SK-N-SH (cell line): ENCODE data around the gene JAKMIP1. TPM values are rescaled to one million over a fixed set of nuclear protein-coding genes. Genes with fewer than 3 reads are reported as not detected.

Experiments
- CTCF ChIA-PET: fragments of 300-600, 350-600 bp; formaldehyde crosslinking; extraction: SDS; loops from one replicate; lab custom pipeline; 2021; lab: Yijun Ruan, JAX
- POLR2A ChIA-PET: fragments of 350-600 bp; sonication (Branson Sonifier 250); formaldehyde crosslinking; extraction: SDS; loops from one replicate; lab custom pipeline; 2020; ENCODE audit warnings: antibody characterized with exemption, inconsistent platforms; lab: Yijun Ruan, JAX
- DNase-seq: peaks from one replicate; pipeline ENCODE4 v3.0.0; 2012
- H2AFZ ChIP-seq: fragments of 200-600 bp; sonication (generic); 2 replicates; pipeline ENCODE4 v1.8.1; 2016; ENCODE audit warnings: antibody characterized with exemption, mild to moderate bottlenecking, low read depth
- H3F3A ChIP-seq: fragments of 200-600 bp; sonication (generic); replicated peaks from 2 replicates; pipeline ENCODE3; 2016; ENCODE audit warnings: antibody characterized with exemption, mild to moderate bottlenecking; ENCODE audit not compliant: insufficient read depth
- H3K27ac ChIP-seq, 2 experiments: fragments of 200-500 bp in 1 of 2; fragments of 200-600 bp in 1 of 2; sonication (Bioruptor generic) in 1 of 2; sonication (generic), shearing (Covaris generic) in 1 of 2; 2 replicates each; pipeline versions ENCODE4 v1.5.1 to v1.6.1; 2014 to 2016; ENCODE audit warnings: low read depth in 2 of 2, inconsistent platforms in 1 of 2, low read length in 1 of 2, mild to moderate bottlenecking in 1 of 2, mixed read lengths in 1 of 2
- H3K27me3 ChIP-seq: fragments of 200-600 bp; sonication (generic), shearing (Covaris generic); 2 replicates; pipeline ENCODE4 v1.6.1; 2016; ENCODE audit warnings: mixed run types; ENCODE audit not compliant: insufficient read depth
- H3K36me3 ChIP-seq, 2 experiments: fragments of 200-500 bp in 1 of 2; fragments of 200-600 bp in 1 of 2; sonication (Bioruptor generic) in 1 of 2; sonication (generic) in 1 of 2; replicated peaks in 1 of 2; 2 replicates each; pipeline versions ENCODE3 to v1.5.1; 2014 to 2016; ENCODE audit warnings: low read length in 1 of 2, mild to moderate bottlenecking in 1 of 2; ENCODE audit not compliant: insufficient read depth in 2 of 2, control insufficient read depth in 1 of 2
- H3K4me1 ChIP-seq, 2 experiments: fragments of 200-500 bp in 1 of 2; fragments of 200-600 bp in 1 of 2; sonication (Bioruptor generic) in 1 of 2; sonication (generic), shearing (Covaris generic) in 1 of 2; 2 replicates each; pipeline versions ENCODE4 v1.5.1 to v1.6.1; 2014 to 2016; ENCODE audit warnings: low read depth in 1 of 2, low read length in 1 of 2, mixed run types in 1 of 2; ENCODE audit not compliant: insufficient read depth in 2 of 2, control insufficient read depth in 1 of 2
- H3K4me2 ChIP-seq: fragments of 200-600 bp; sonication (generic), shearing (Covaris generic); 2 replicates; pipeline ENCODE4 v1.6.1; 2017; ENCODE audit warnings: mixed run types
- H3K4me3 ChIP-seq, 2 experiments: fragments of 200-500 bp in 1 of 2; fragments of 200-600 bp in 1 of 2; sonication (Bioruptor generic) in 1 of 2; sonication (generic), shearing (Covaris generic) in 1 of 2; 2 replicates each; pipeline versions ENCODE4 v1.5.1 to v1.8.1; 2014 to 2016; ENCODE audit warnings: low read depth in 2 of 2, inconsistent platforms in 1 of 2, low read length in 1 of 2, mild to moderate bottlenecking in 1 of 2, mixed read lengths in 1 of 2, moderate library complexity in 1 of 2
- H3K79me2 ChIP-seq: fragments of 200-600 bp; sonication (generic); 2 replicates; pipeline ENCODE4 v1.8.1; 2017; ENCODE audit warnings: mild to moderate bottlenecking; ENCODE audit not compliant: insufficient read depth
- H3K9ac ChIP-seq: fragments of 200-600 bp; sonication (generic); 2 replicates; pipeline ENCODE4 v1.6.1; 2017; ENCODE audit warnings: mixed run types
- H3K9me2 ChIP-seq: fragments of 200-600 bp; sonication (generic); 2 replicates; pipeline ENCODE4 v1.6.1; 2017; ENCODE audit warnings: mixed run types
- H3K9me3 ChIP-seq: fragments of 200-600 bp; sonication (generic); 2 replicates; pipeline ENCODE4 v1.6.1; 2017; ENCODE audit warnings: mixed run types, mild to moderate bottlenecking, moderate library complexity
- H4K20me1 ChIP-seq: fragments of 200-600 bp; sonication (generic); 2 replicates; pipeline ENCODE4 v1.6.1; 2017; ENCODE audit warnings: mild to moderate bottlenecking, mixed run types; ENCODE audit not compliant: insufficient read depth
- EZH2phosphoT487 ChIP-seq: fragments of 200-600 bp; sonication (generic); IDR thresholded peaks from 2 replicates; pipeline ENCODE4 v1.6.1; 2017; ENCODE audit warnings: low read depth, mixed run types, mild to moderate bottlenecking, antibody characterized with exemption, moderate library complexity, borderline replicate concordance
- FOXJ3 ChIP-seq: sonication (generic); formaldehyde crosslinking; IDR thresholded peaks from 2 replicates; pipeline ENCODE4 v1.5.1; 2020; ENCODE audit warnings: mild to moderate bottlenecking, missing genetic modification reagents
- FOXM1 ChIP-seq: IDR thresholded peaks from 2 replicates; pipeline ENCODE4 v1.4.0; 2012; ENCODE audit warnings: low read depth, mild to moderate bottlenecking
- GABPA ChIP-seq: IDR thresholded peaks from 2 replicates; pipeline ENCODE4 v1.4.0; 2012; ENCODE audit warnings: low read depth, mild to moderate bottlenecking
- JUND ChIP-seq: IDR thresholded peaks from 2 replicates; pipeline ENCODE4 v1.4.0; 2012
- NFIC ChIP-seq: IDR thresholded peaks from 2 replicates; pipeline ENCODE4 v1.4.0; 2012; ENCODE audit warnings: borderline replicate concordance
- NRF1 ChIP-seq: IDR thresholded peaks from 2 replicates; pipeline ENCODE4 v1.6.1; 2012; ENCODE audit warnings: low read depth, mild to moderate bottlenecking, low read length
- POLR2AphosphoS5 ChIP-seq: IDR thresholded peaks from 2 replicates; pipeline ENCODE4 v1.6.1; 2012; ENCODE audit warnings: low read depth, low read length
- RCOR1 ChIP-seq: fragments of 150-350 bp; IDR thresholded peaks from 2 replicates; pipeline ENCODE4 v1.6.1; 2017; ENCODE audit warnings: antibody characterized with exemption, low read length
- RFX5 ChIP-seq: IDR thresholded peaks from 2 replicates; pipeline ENCODE4 v1.6.1; 2012; ENCODE audit warnings: mild to moderate bottlenecking, improper control_type of control experiment, low read length
- RXRA ChIP-seq: IDR thresholded peaks from 2 replicates; pipeline ENCODE4 v1.4.0; 2012; ENCODE audit warnings: low read depth, mild to moderate bottlenecking, borderline replicate concordance
- SMC3 ChIP-seq: IDR thresholded peaks from 2 replicates; pipeline ENCODE4 v1.6.1; 2012; ENCODE audit warnings: low read depth, low read length, improper control_type of control experiment
- TAF1 ChIP-seq: IDR thresholded peaks from 2 replicates; pipeline ENCODE4 v1.6.1; 2012; ENCODE audit warnings: low read depth, mild to moderate bottlenecking, low read length, moderate library complexity, borderline replicate concordance
- TCF12 ChIP-seq: IDR thresholded peaks from 2 replicates; pipeline ENCODE4 v1.4.0; 2012
- YY1 ChIP-seq: IDR thresholded peaks from 2 replicates; pipeline ENCODE4 v1.4.0; 2012; ENCODE audit warnings: low read depth, mild to moderate bottlenecking
- WGBS: methylation state at CpG from one replicate; pipeline ENCODE4 v1.1.6; 2017; ENCODE audit warnings: low lambda C conversion rate; 5-methylcytosine and 5-hydroxymethylcytosine counted together
- polyA plus RNA-seq, 3 experiments: library from polyadenylated mRNA; depleted of rRNA; stranded (reverse); fragments of >200 nt; gene quantifications; 2 replicates each; pipeline ENCODE4 v1.2.3, GENCODE V29; 2012
- TF ChIP-seq, protein P1 (sequence below): fragments of 150-350 bp; IDR thresholded peaks from 2 replicates; pipeline ENCODE4 v1.6.1; 2016; ENCODE audit warnings: mild to moderate bottlenecking, low read depth, low read length
- TF ChIP-seq, protein P2 (sequence below): IDR thresholded peaks from 2 replicates; pipeline ENCODE4 v1.6.1; 2012; ENCODE audit warnings: mild to moderate bottlenecking, low read depth, low read length, moderate library complexity
- TF ChIP-seq, protein P3 (sequence below): IDR thresholded peaks from 2 replicates; pipeline ENCODE4 v1.4.0; 2012; ENCODE audit warnings: low read depth
- TF ChIP-seq, protein P4 (sequence below): fragments of 150-350 bp; IDR thresholded peaks from 2 replicates; pipeline ENCODE4 v1.6.1; 2017; ENCODE audit warnings: antibody characterized with exemption, low read length, low read depth, borderline replicate concordance

Gene JAKMIP1
- polyA plus RNA-seq, 1 of the 3 experiments (the other 2 are of a cell fraction): 0.54 TPM

DNA sequence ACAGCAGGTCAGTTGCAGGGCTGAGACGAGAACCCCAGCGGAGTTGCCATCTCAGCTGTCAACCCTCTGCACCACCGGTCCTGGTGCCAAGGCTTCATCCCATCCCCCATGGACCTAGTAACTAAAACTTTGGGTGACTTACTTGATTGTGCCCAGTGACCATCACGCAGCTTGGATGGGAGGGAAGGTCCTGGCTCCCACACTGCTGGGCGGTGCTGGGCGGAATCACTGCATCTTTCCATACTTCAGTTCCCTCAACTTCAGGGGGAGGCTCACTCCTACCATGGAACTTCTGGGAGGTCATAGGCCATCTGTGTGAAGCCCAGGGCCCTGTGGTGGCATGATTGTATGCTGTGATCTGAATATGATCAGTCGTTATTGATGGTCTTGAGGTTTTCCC, 26.2 kb upstream of the JAKMIP1 start:
- CTCF ChIA-PET: interaction anchor here (1.0 to 3.5 kb wide), 4 partner anchors 24 to 228 kb away, joined by 3 to 18 read pairs (median 10); no protein-coding TSS in a partner anchor
- Histone ChIP-seq H3K9me2 (no peaks in the 10 kb centered on the region), H3K4me1 (peaks cover 0 to 44% of the 10 kb centered on the region in 2 experiments; a peak in 2 of 4 replicates), H3K79me2 (no peaks in the 10 kb centered on the region), H3F3A (no peaks in the 10 kb centered on the region), H3K4me3 (no peak overlapping the region), H4K20me1 (no peaks in the 10 kb centered on the region), H3K27me3 (no peaks in the 10 kb centered on the region), H3K9me3 (no peaks in the 10 kb centered on the region), H3K36me3 (no peaks in the 10 kb centered on the region), H3K4me2 (no peak overlapping the region), H3K27ac (no peak overlapping the region), H3K9ac (no peak overlapping the region), H2AFZ (no peak overlapping the region)
- POLR2A ChIA-PET: no interaction called here
- no peak for DNase-seq
- TF ChIP-seq RFX5: no peak
- TF ChIP-seq SMC3: no peak
- no peak for TF ChIP-seq POLR2AphosphoS5
- TF ChIP-seq, protein P1, sequence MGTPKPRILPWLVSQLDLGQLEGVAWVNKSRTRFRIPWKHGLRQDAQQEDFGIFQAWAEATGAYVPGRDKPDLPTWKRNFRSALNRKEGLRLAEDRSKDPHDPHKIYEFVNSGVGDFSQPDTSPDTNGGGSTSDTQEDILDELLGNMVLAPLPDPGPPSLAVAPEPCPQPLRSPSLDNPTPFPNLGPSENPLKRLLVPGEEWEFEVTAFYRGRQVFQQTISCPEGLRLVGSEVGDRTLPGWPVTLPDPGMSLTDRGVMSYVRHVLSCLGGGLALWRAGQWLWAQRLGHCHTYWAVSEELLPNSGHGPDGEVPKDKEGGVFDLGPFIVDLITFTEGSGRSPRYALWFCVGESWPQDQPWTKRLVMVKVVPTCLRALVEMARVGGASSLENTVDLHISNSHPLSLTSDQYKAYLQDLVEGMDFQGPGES: no peak
- TF ChIP-seq RCOR1: no peak
- TF ChIP-seq TAF1: no peak
- TF ChIP-seq, protein P2, sequence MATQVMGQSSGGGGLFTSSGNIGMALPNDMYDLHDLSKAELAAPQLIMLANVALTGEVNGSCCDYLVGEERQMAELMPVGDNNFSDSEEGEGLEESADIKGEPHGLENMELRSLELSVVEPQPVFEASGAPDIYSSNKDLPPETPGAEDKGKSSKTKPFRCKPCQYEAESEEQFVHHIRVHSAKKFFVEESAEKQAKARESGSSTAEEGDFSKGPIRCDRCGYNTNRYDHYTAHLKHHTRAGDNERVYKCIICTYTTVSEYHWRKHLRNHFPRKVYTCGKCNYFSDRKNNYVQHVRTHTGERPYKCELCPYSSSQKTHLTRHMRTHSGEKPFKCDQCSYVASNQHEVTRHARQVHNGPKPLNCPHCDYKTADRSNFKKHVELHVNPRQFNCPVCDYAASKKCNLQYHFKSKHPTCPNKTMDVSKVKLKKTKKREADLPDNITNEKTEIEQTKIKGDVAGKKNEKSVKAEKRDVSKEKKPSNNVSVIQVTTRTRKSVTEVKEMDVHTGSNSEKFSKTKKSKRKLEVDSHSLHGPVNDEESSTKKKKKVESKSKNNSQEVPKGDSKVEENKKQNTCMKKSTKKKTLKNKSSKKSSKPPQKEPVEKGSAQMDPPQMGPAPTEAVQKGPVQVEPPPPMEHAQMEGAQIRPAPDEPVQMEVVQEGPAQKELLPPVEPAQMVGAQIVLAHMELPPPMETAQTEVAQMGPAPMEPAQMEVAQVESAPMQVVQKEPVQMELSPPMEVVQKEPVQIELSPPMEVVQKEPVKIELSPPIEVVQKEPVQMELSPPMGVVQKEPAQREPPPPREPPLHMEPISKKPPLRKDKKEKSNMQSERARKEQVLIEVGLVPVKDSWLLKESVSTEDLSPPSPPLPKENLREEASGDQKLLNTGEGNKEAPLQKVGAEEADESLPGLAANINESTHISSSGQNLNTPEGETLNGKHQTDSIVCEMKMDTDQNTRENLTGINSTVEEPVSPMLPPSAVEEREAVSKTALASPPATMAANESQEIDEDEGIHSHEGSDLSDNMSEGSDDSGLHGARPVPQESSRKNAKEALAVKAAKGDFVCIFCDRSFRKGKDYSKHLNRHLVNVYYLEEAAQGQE: no peak
- TF ChIP-seq, protein P3, sequence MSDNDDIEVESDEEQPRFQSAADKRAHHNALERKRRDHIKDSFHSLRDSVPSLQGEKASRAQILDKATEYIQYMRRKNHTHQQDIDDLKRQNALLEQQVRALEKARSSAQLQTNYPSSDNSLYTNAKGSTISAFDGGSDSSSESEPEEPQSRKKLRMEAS: no peak
- TF ChIP-seq YY1: no peak
- no peak for TF ChIP-seq JUND
- no peak for TF ChIP-seq TCF12
- TF ChIP-seq, protein P4, sequence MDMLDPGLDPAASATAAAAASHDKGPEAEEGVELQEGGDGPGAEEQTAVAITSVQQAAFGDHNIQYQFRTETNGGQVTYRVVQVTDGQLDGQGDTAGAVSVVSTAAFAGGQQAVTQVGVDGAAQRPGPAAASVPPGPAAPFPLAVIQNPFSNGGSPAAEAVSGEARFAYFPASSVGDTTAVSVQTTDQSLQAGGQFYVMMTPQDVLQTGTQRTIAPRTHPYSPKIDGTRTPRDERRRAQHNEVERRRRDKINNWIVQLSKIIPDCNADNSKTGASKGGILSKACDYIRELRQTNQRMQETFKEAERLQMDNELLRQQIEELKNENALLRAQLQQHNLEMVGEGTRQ: no peak
- no peak for TF ChIP-seq NRF1
- no peak for TF ChIP-seq NFIC
- no peak for TF ChIP-seq GABPA
- no peak for TF ChIP-seq EZH2phosphoT487
- TF ChIP-seq FOXM1: no peak
- TF ChIP-seq RXRA: no peak
- no peak for TF ChIP-seq FOXJ3 (CRISPR knock-in tag)
- WGBS: 28% methylated on average over 5 of the region's 7 CpGs
